KMS-11 (cell line): ENCODE measurements around the gene HOXA4.

Experiments used
- H2AFZ ChIP-seq: fragments of 200-600 bp; sonication (generic); 2 replicates; pipeline ENCODE4 v1.6.1; 2016; ENCODE audit warnings: antibody characterized with exemption, mixed run types, low read depth
- H3K27ac ChIP-seq: fragments of 200-600 bp; sonication (generic); 2 replicates; pipeline ENCODE4 v1.6.1; 2016; ENCODE audit warnings: mild to moderate bottlenecking, mixed run types
- H3K27me3 ChIP-seq: fragments of 200-600 bp; sonication (generic); 2 replicates; pipeline ENCODE4 v1.6.1; 2017; ENCODE audit warnings: mild to moderate bottlenecking, low read depth, mixed run types, moderate library complexity; ENCODE audit not compliant: insufficient read depth
- H3K36me3 ChIP-seq: fragments of 200-600 bp; sonication (generic); 2 replicates; pipeline ENCODE4 v1.6.1; 2017; ENCODE audit warnings: mild to moderate bottlenecking, mixed run types; ENCODE audit not compliant: insufficient read depth
- H3K4me1 ChIP-seq: fragments of 200-600 bp; sonication (generic); 2 replicates; pipeline ENCODE4 v1.6.1; 2016; ENCODE audit warnings: mild to moderate bottlenecking, low read depth, mixed run types; ENCODE audit not compliant: poor library complexity, severe bottlenecking
- H3K4me2 ChIP-seq: fragments of 200-600 bp; sonication (generic); 2 replicates; pipeline ENCODE4 v1.7.0; 2016; ENCODE audit warnings: mild to moderate bottlenecking, mixed run types
- H3K4me3 ChIP-seq: fragments of 200-600 bp; sonication (generic); IDR thresholded peaks from 2 replicates; pipeline ENCODE4 v1.6.1; 2017; ENCODE audit warnings: low read depth, low read length, mixed read lengths; ENCODE audit not compliant: insufficient read depth
- H3K79me2 ChIP-seq: fragments of 200-600 bp; sonication (generic); 2 replicates; pipeline ENCODE4 v1.6.1; 2016; ENCODE audit warnings: low read depth, mixed run types; ENCODE audit not compliant: insufficient read depth
- H3K9ac ChIP-seq: fragments of 200-600 bp; sonication (generic); 2 replicates; pipeline ENCODE4 v1.6.1; 2016; ENCODE audit warnings: mild to moderate bottlenecking, mixed run types
- H4K20me1 ChIP-seq: fragments of 200-600 bp; sonication (generic); 2 replicates; pipeline ENCODE4 v1.6.1; 2016; ENCODE audit warnings: mild to moderate bottlenecking, mixed run types; ENCODE audit not compliant: insufficient read depth
- CTCF ChIP-seq: fragments of 200-600 bp; sonication (generic); conservative IDR thresholded peaks from 2 replicates; pipeline ENCODE4 v1.6.1; 2017; ENCODE audit warnings: low read depth, mild to moderate bottlenecking, antibody characterized with exemption, low read length, moderate library complexity, mixed read lengths

Gene HOXA4

DNA sequence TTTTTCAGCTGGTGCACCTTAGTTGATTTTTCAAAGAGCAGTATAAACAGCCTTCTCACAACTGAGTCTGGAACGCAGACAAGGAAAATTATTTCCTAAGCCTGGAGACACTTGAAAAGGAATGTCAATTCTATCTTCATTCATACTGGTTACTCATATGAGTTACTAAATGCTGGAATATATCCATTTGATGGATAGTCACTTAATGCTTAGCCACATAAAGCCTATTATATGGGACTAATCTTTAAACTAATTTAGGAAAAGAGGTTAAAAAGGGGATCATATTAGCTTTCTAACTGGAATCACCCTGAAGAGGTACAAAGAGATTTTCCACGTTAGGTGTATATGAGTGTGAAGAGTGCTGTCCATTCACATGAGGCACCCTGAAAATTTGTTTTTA is 1.7 kb upstream of the HOXA4 start:
- no peak overlapping the region for H3K27ac ChIP-seq
- no peak overlapping the region for H3K4me2 ChIP-seq
- H3K36me3 ChIP-seq: no peaks in the 10 kb centered on the region
- no peak overlapping the region for H3K4me3 ChIP-seq
- H2AFZ ChIP-seq: no peak overlapping the region
- no peak overlapping the region for H3K9ac ChIP-seq
- H3K79me2 ChIP-seq: no peaks in the 10 kb centered on the region; the same call in 1 of the 2 replicates
- H3K27me3 ChIP-seq: no peaks in the 10 kb centered on the region
- TF ChIP-seq CTCF: no peak
- no peaks in the 10 kb centered on the region for H4K20me1 ChIP-seq
- H3K4me1 ChIP-seq: peaks cover 45% of the 10 kb centered on the region

GRCh38 chr7:27131390-27131819 is 848 bp upstream of the HOXA4 start:
- H3K79me2 ChIP-seq: no peaks in the 10 kb centered on the region; the same call in 1 of the 2 replicates
- H2AFZ ChIP-seq: peak overlapping the region; percentile 79
- peak overlapping the region; percentile 58 for H3K4me3 ChIP-seq
- TF ChIP-seq CTCF: no peak
- H3K27ac ChIP-seq: peak overlapping the region; percentile 94
- H3K27me3 ChIP-seq: no peaks in the 10 kb centered on the region
- no peaks in the 10 kb centered on the region for H4K20me1 ChIP-seq
- peaks cover 45% of the 10 kb centered on the region for H3K4me1 ChIP-seq
- peak overlapping the region; percentile 94 for H3K9ac ChIP-seq
- H3K36me3 ChIP-seq: no peaks in the 10 kb centered on the region
- H3K4me2 ChIP-seq: peak overlapping the region; percentile 44

GRCh38 chr7:27129729-27130539 is 623 bp downstream of the HOXA4 start:
- Histone ChIP-seq H4K20me1 (no peaks in the 10 kb centered on the region), H2AFZ (peak overlapping the region; percentile 79), H3K4me1 (peaks cover 37% of the 10 kb centered on the region), H3K9ac (peak overlapping the region; percentile 94), H3K4me2 (peak overlapping the region; percentile 88), H3K27ac (peak overlapping the region; percentile 94), H3K79me2 (no peaks in the 10 kb centered on the region; the same call in 1 of the 2 replicates), H3K27me3 (no peaks in the 10 kb centered on the region), H3K4me3 (no peak overlapping the region), H3K36me3 (no peaks in the 10 kb centered on the region)
- peak; percentile 33 for TF ChIP-seq CTCF

GRCh38 chr7:27128776-27129728 is 1.5 kb downstream of the HOXA4 start:
- TF ChIP-seq CTCF: no peak

More at GRCh38 chr7:27128776-27129728, 1.5 kb downstream of the HOXA4 start:
- Histone ChIP-seq H3K36me3 (no peaks in the 10 kb centered on the region), H3K9ac (peak overlapping the region; percentile 94; the same call in 1 of the 2 replicates), H3K4me2 (peak overlapping the region; percentile 88), H4K20me1 (no peaks in the 10 kb centered on the region), H3K27me3 (no peaks in the 10 kb centered on the region), H3K27ac (peak overlapping the region; percentile 94; the same call in 1 of the 2 replicates), H2AFZ (peak overlapping the region; percentile 79; the same call in 1 of the 2 replicates), H3K4me1 (peaks cover 28% of the 10 kb centered on the region), H3K4me3 (no peak overlapping the region), H3K79me2 (no peaks in the 10 kb centered on the region; the same call in 1 of the 2 replicates)
